Smooth muscle cell (in vitro differentiated cells): Measurements from ENCODE around the gene TSSK2. TPM values are rescaled to one million over a fixed set of nuclear protein-coding genes. Genes with fewer than 3 reads are reported as not detected.

Source experiments
- DNase-seq: peaks from one replicate; lab custom pipeline; 2025; ENCODE audit not compliant: unreplicated experiment; lab: John Stamatoyannopoulos, UW
- H2AFZ ChIP-seq: fragments of 200-600 bp; sonication (generic); 2 replicates; pipeline ENCODE4 v1.6.0; 2016; ENCODE audit warnings: antibody characterized with exemption, low read depth, mild to moderate bottlenecking
- H3F3A ChIP-seq: fragments of 200-600 bp; sonication (generic); 2 replicates; pipeline ENCODE4 v1.6.0; 2017; ENCODE audit warnings: antibody characterized with exemption, low read depth
- H3K27ac ChIP-seq: fragments of 200-600 bp; sonication (generic); 2 replicates; pipeline ENCODE4 v1.5.1; 2016; ENCODE audit warnings: low read depth, mild to moderate bottlenecking
- H3K27me3 ChIP-seq: fragments of 200-600 bp; sonication (generic); 2 replicates; pipeline ENCODE4 v1.6.1; 2016; ENCODE audit warnings: low read depth, mild to moderate bottlenecking
- H3K36me3 ChIP-seq: fragments of 200-600 bp; sonication (generic); 2 replicates; pipeline ENCODE4 v1.5.1; 2016; ENCODE audit warnings: low read depth
- H3K4me1 ChIP-seq: fragments of 200-600 bp; sonication (generic); 2 replicates; pipeline ENCODE4 v1.5.1; 2016; ENCODE audit warnings: low read depth
- H3K4me2 ChIP-seq: fragments of 200-600 bp; sonication (generic); 2 replicates; pipeline ENCODE4 v1.6.0; 2016; ENCODE audit warnings: mild to moderate bottlenecking
- H3K4me3 ChIP-seq: fragments of 200-600 bp; sonication (generic); 2 replicates; pipeline ENCODE4 v1.5.1; 2016; ENCODE audit warnings: mild to moderate bottlenecking
- H3K79me2 ChIP-seq: fragments of 200-600 bp; sonication (generic); 2 replicates; pipeline ENCODE4 v1.6.0; 2016; ENCODE audit warnings: low read depth, mild to moderate bottlenecking
- H3K9ac ChIP-seq: fragments of 200-600 bp; sonication (generic); 2 replicates; pipeline ENCODE4 v1.6.0; 2016; ENCODE audit warnings: low read depth
- H3K9me3 ChIP-seq: fragments of 200-600 bp; sonication (generic); replicated peaks from 2 replicates; pipeline ENCODE4 v1.5.1; 2016; ENCODE audit warnings: low read depth
- H4K20me1 ChIP-seq: fragments of 200-600 bp; sonication (generic); 2 replicates; pipeline ENCODE4 v1.6.0; 2016; ENCODE audit warnings: low read depth
- CTCF ChIP-seq: fragments of 200-600 bp; sonication (generic); IDR thresholded peaks from 2 replicates; pipeline ENCODE4 v1.5.1; 2017; ENCODE audit warnings: borderline replicate concordance, mild to moderate bottlenecking, antibody characterized with exemption; ENCODE audit not compliant: insufficient read depth, poor library complexity, severe bottlenecking
- WGBS: methylation state at CpG from one replicate; pipeline ENCODE4 v1.1.7; 2016; ENCODE audit warnings: low lambda C conversion rate; 5-methylcytosine and 5-hydroxymethylcytosine counted together
- polyA plus RNA-seq: library from polyadenylated mRNA; unstranded; fragments of >200 nt; fragmentation: Nextera tagmentation; extraction: Ambion mirVana; gene quantifications from 2 replicates; pipeline ENCODE4 v1.2.1, GENCODE V29; 2016
- total RNA-seq: library from RNA; depleted of rRNA; stranded (reverse); fragments of >200 nt; gene quantifications from 2 replicates; pipeline ENCODE4 v1.2.3, GENCODE V29; 2014

TSSK2 gene
- total and polyA plus RNA-seq, 2 experiments from 2014 or later = not detected

GRCh38 chr22:19092725-19093124, 38.4 kb upstream of the TSSK2 start:
- Histone ChIP-seq H3K79me2 (peaks cover 24% of the 10 kb centered on the region), H3K4me2 (no peak overlapping the region), H3K4me3 (no peak overlapping the region), H3K9ac (no peak overlapping the region), H3K27me3 (no peaks in the 10 kb centered on the region), H3K36me3 (no peaks in the 10 kb centered on the region), H3K27ac (no peak overlapping the region), H4K20me1 (peaks cover 71% of the 10 kb centered on the region), H2AFZ (no peak overlapping the region), H3K9me3 (no peaks in the 10 kb centered on the region), H3F3A (no peaks in the 10 kb centered on the region), H3K4me1 (no peaks in the 10 kb centered on the region)
- DNase-seq = no peak
- 96% methylated on average over 4 of the region's 4 CpGs for WGBS
- TF ChIP-seq CTCF = no peak

DNA sequence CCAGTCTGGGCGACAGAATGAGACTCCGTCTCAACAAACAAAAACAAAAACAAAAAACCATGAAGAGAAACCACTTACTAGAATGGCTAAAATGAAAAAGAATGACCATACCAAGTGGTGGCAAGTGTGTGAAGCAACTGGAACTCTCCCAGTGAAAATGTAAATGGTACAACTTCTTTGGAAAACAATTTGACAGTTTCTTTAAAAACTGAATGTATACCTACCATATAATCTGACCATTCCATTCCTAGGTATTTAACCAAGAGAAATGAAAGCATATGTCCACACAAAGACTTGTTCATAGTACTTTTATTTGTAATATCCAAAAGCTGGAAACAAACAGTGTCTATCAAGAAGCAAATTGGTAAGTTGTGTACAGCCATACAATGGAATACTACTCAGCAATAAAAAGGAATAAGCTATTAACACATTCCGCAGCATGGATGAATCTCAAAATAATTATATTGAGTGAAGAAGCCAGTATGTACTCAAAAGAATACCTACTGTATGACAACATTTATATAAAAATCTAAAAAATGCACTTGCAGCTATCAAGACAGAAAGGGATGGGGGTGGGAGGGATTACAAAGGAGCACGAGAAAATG, 36.6 kb upstream of the TSSK2 start:
- H3K79me2 ChIP-seq = peaks cover 26% of the 10 kb centered on the region
- H2AFZ ChIP-seq = no peak overlapping the region
- H3K4me1 ChIP-seq = no peaks in the 10 kb centered on the region
- no peaks in the 10 kb centered on the region for H3K9me3 ChIP-seq
- no peak overlapping the region for H3K4me3 ChIP-seq
- no peaks in the 10 kb centered on the region for H3K27me3 ChIP-seq
- peaks cover 83% of the 10 kb centered on the region for H4K20me1 ChIP-seq
- H3K36me3 ChIP-seq = no peaks in the 10 kb centered on the region
- H3K9ac ChIP-seq = no peak overlapping the region
- TF ChIP-seq CTCF = no peak
- no peak for DNase-seq
- H3F3A ChIP-seq = no peaks in the 10 kb centered on the region
- H3K27ac ChIP-seq = no peak overlapping the region
- no peak overlapping the region for H3K4me2 ChIP-seq
- 99% methylated on average over 4 of the region's 4 CpGs for WGBS

- DNase-seq = no peak
- H3K27me3 ChIP-seq = no peaks in the 10 kb centered on the region
- H3K4me2 ChIP-seq = no peak overlapping the region
- no peak overlapping the region for H3K4me3 ChIP-seq
- no peaks in the 10 kb centered on the region for H3K9me3 ChIP-seq
- H3K4me1 ChIP-seq = no peaks in the 10 kb centered on the region
- TF ChIP-seq CTCF = no peak
- H3K79me2 ChIP-seq = peaks cover 45% of the 10 kb centered on the region
- H3F3A ChIP-seq = no peaks in the 10 kb centered on the region
- no peaks in the 10 kb centered on the region for H3K36me3 ChIP-seq
- H3K9ac ChIP-seq = no peak overlapping the region
- H4K20me1 ChIP-seq = peaks cover 83% of the 10 kb centered on the region
- no peak overlapping the region for H3K27ac ChIP-seq
- 90% methylated on average over 1 of the region's 1 CpG for WGBS
- H2AFZ ChIP-seq = no peak overlapping the region
These were observed 34.6 kb upstream of the TSSK2 start for GRCh38 chr22:19096555-19096954.

GRCh38 chr22:19097518-19097917, 33.6 kb upstream of the TSSK2 start:
- no peaks in the 10 kb centered on the region for H3K9me3 ChIP-seq

More at GRCh38 chr22:19097518-19097917, 33.6 kb upstream of the TSSK2 start:
- H3F3A ChIP-seq = no peaks in the 10 kb centered on the region
- no peak overlapping the region for H2AFZ ChIP-seq
- H3K9ac ChIP-seq = no peak overlapping the region
- no peaks in the 10 kb centered on the region for H3K36me3 ChIP-seq
- no peaks in the 10 kb centered on the region for H3K27me3 ChIP-seq
- no peak overlapping the region for H3K4me2 ChIP-seq
- no peaks in the 10 kb centered on the region for H3K4me1 ChIP-seq
- H4K20me1 ChIP-seq = peaks cover 83% of the 10 kb centered on the region
- peaks cover 51% of the 10 kb centered on the region for H3K79me2 ChIP-seq
- H3K27ac ChIP-seq = no peak overlapping the region
- DNase-seq = no peak
- no peak for TF ChIP-seq CTCF
- H3K4me3 ChIP-seq = no peak overlapping the region
- 98% methylated on average over 3 of the region's 3 CpGs for WGBS
